Lower leg skin (tissue), 4 donors: Measurements from ENCODE around the gene PARN. TPM values are rescaled to one million over a fixed set of nuclear protein-coding genes. Genes with fewer than 3 reads are reported as not detected.

Experiments
- DNase-seq, 2 donors: peaks; one replicate each; pipeline ENCODE4 v3.0.0-alpha.2; 2019; ENCODE audit warnings: low spot score in 2 of 2
- H3K4me3 ChIP-seq: fragments of 200-600 bp; sonication (generic); 2 replicates; pipeline ENCODE4 v1.5.1; 2017; ENCODE audit warnings: mild to moderate bottlenecking, low read depth; ENCODE audit not compliant: poor library complexity, severe bottlenecking
- CTCF ChIP-seq, 3 donors: fragments of 450-650 bp; IDR thresholded peaks; one replicate each; pipeline ENCODE4 v1.5.1; 2016; ENCODE audit warnings: antibody characterized with exemption in 3 of 3, mild to moderate bottlenecking in 3 of 3, moderate library complexity in 2 of 3
- POLR2A ChIP-seq, 2 donors: fragments of 450-650 bp; IDR thresholded peaks; one replicate each; pipeline ENCODE4 v1.6.1; 2016 to 2017; ENCODE audit warnings: antibody characterized with exemption in 2 of 2, mild to moderate bottlenecking in 1 of 2, moderate library complexity in 1 of 2
- WGBS, 2 donors: methylation state at CpG; one replicate each; pipeline ENCODE4 v1.1.5; 2018; 5-methylcytosine and 5-hydroxymethylcytosine counted together
- intact Hi-C: fragments of 100-400 bp; cut with DNase I; formaldehyde crosslinking; loops from one replicate; pipeline ENCODE4 v1.15.0; 2023; ENCODE audit warnings: low total_unique reads
- total RNA-seq, 4 donors: library from RNA; depleted of rRNA; stranded (reverse); fragments of >200 nt; gene quantifications; one replicate each; pipeline ENCODE4 v1.1.0, GENCODE V29; 2016

The PARN gene
- total RNA-seq, 4 donors from 2014 or later: 23.4 to 28.7 (median 25.4) TPM

- intact Hi-C loops: no loop called here
- DNase-seq: peak; percentile 87 to 97
- TF ChIP-seq CTCF (IDR thresholded peaks at IDR 0.05) (no peak), POLR2A (IDR thresholded peaks at IDR 0.05) (no peak)
- H3K4me3 ChIP-seq: no peak overlapping the region
- 18 to 20% methylated on average over 9 of the region's 9 CpGs for WGBS, 2 donors
Observed at GRCh38 chr16:14501331-14502255, 128.5 kb downstream of the PARN start.

- 78 to 88% methylated on average over 2 of the region's 2 CpGs for WGBS, 2 donors
- TF ChIP-seq CTCF (IDR thresholded peaks at IDR 0.05) (no peak), POLR2A (IDR thresholded peaks at IDR 0.05) (no peak)
- no peak for DNase-seq
- intact Hi-C loops: no loop called here
- H3K4me3 ChIP-seq: no peak overlapping the region
Observed at GRCh38 chr16:14500791-14501190, 129.3 kb downstream of the PARN start.

GRCh38 chr16:14499110-14499509 lies 130.9 kb downstream of the PARN start:
- no peak overlapping the region for H3K4me3 ChIP-seq
- TF ChIP-seq POLR2A (IDR thresholded peaks at IDR 0.05) (no peak), CTCF (IDR thresholded peaks at IDR 0.05) (no peak)
- WGBS, 2 donors: 54 to 62% methylated on average over 3 of the region's 3 CpGs
- DNase-seq: no peak
- intact Hi-C loops: no loop called here

- DNase-seq: no peak
- H3K4me3 ChIP-seq: no peak overlapping the region
- no peak for TF ChIP-seq CTCF (IDR thresholded peaks at IDR 0.05)
- no peak for TF ChIP-seq POLR2A (IDR thresholded peaks at IDR 0.05)
- WGBS, 2 donors: 78 to 82% methylated on average over 7 of the region's 7 CpGs
- intact Hi-C loops: no loop called here
Observed at GRCh38 chr16:14497245-14498082, 132.6 kb downstream of the PARN start.

- DNase-seq: no peak
- H3K4me3 ChIP-seq: no peak overlapping the region
- 36 to 50% methylated on average over 7 of the region's 7 CpGs for WGBS, 2 donors
- intact Hi-C loops: no loop called here
- no peak for TF ChIP-seq CTCF (IDR thresholded peaks at IDR 0.05)
- no peak for TF ChIP-seq POLR2A (IDR thresholded peaks at IDR 0.05)
Observed at GRCh38 chr16:14496786-14497185, 133.3 kb downstream of the PARN start.
